Adrenal gland (tissue), 12 donors: ENCODE results near the gene PBRM1. TPM values are rescaled to one million over a fixed set of nuclear protein-coding genes. Genes with fewer than 3 reads are reported as not detected.

Experiments used
- DNase-seq, 7 donors: peaks; one replicate each; pipeline ENCODE4 v3.0.0-alpha.2; 2019 to 2020
- H3K27ac ChIP-seq, 5 donors: fragments of 200-600 bp; sonication (generic) in 4 of 5; 1 replicate in 3 of 5; 2 replicates in 2 of 5; pipeline versions ENCODE4 v1.5.1 to v1.8.0; 2016 to 2020; ENCODE audit warnings: mild to moderate bottlenecking in 1 of 5
- H3K27me3 ChIP-seq: fragments of 200-600 bp; 2 replicates; pipeline ENCODE4 v1.8.0; 2021
- H3K36me3 ChIP-seq, 2 donors: fragments of 200-600 bp; replicated peaks in 1 of 2; 1 replicate in 1 of 2; 2 replicates in 1 of 2; pipeline versions ENCODE4 v1.5.1 to v1.8.0; 2018 to 2022
- H3K4me1 ChIP-seq, 2 donors: fragments of 200-600 bp; replicated peaks in 1 of 2; 1 replicate in 1 of 2; 2 replicates in 1 of 2; pipeline versions ENCODE4 v1.5.1 to v1.8.0; 2018 to 2021
- H3K4me3 ChIP-seq, 4 donors: fragments of 200-600 bp; sonication (generic) in 3 of 4; one replicate each; pipeline ENCODE4 v1.5.1; 2016 to 2018
- H3K9me3 ChIP-seq, 3 donors: fragments of 200-600 bp; sonication (generic) in 1 of 3; replicated peaks in 1 of 3; 1 replicate in 2 of 3; 2 replicates in 1 of 3; pipeline versions ENCODE4 v1.5.1 to v1.8.0; 2016 to 2021
- POLR2A ChIP-seq, 2 donors: fragments of 450-650 bp; IDR thresholded peaks; one replicate each; pipeline ENCODE4 v1.6.1; 2017; ENCODE audit warnings: antibody characterized with exemption in 2 of 2, mild to moderate bottlenecking in 2 of 2, moderate library complexity in 1 of 2
- WGBS, 4 donors: extraction: QIAGEN DNeasy Blood & Tissue Kit in 2 of 4; methylation state at CpG; one replicate each; pipeline versions ENCODE4 v1.1.5 to v1.1.7; 2013 to 2017; 5-methylcytosine and 5-hydroxymethylcytosine counted together
- intact Hi-C, 2 donors: fragments of 100-400 bp; cut with DNase I; formaldehyde crosslinking; loops; one replicate each; pipeline versions ENCODE4 v1.14.1 to v1.15.0; 2022 to 2023
- polyA plus RNA-seq, 3 donors: library from polyadenylated mRNA; stranded (reverse); fragments of 200-250 nt in 2 of 3; fragments of 350-450 nt in 1 of 3; fragmentation: Illumina TruSeq in 1 of 3; extraction: RNeasy Lipid Tissue Mini Kit (QIAGEN cat#74804) in 1 of 3; gene quantifications; one replicate each; pipeline ENCODE4 v1.2.3, GENCODE V29; 2013 to 2014
- total RNA-seq, 9 donors: library from RNA; depleted of rRNA in 4 of 9; stranded (reverse); fragments of >200 nt in 4 of 9; fragments of 120-200 nt in 1 of 9; fragmentation: NEBNext Ultra II Directional in 1 of 9; extraction: Animal tissue kit (Norgen Biotek cat#: 25700) in 1 of 9; gene quantifications; one replicate each; pipeline versions ENCODE4 v1.1.0 to v1.2.4, GENCODE V29; 2013 to 2023
- TF ChIP-seq, protein P1 (sequence below), 6 experiments: fragments of 450-650 bp in 4 of 6; fragments of 200-600 bp in 2 of 6; sonication (generic) in 1 of 6; IDR thresholded peaks; 1 replicate in 5 of 6; 2 replicates in 1 of 6; pipeline versions ENCODE4 v1.5.1 to v1.8.0; 2016 to 2021; ENCODE audit warnings: antibody characterized with exemption in 6 of 6, mild to moderate bottlenecking in 2 of 6, moderate library complexity in 1 of 6
- donor health status: healthy with polysubstance abuse.
- donor health status: Bipolar disorder and iron deficiency.
- donor health status: DM: yes; HTN: yes; CAD: no.
- donor health status: DM: no; HTN: no; CAD: no.
- donor health status: DM: no; HTN: no; CAD: no.
- donor health status: DM: yes; HTN: yes; CAD: no.

Gene PBRM1
- total and polyA plus RNA-seq, 12 donors, result 4.2 to 108 (median 47.5) TPM

DNA sequence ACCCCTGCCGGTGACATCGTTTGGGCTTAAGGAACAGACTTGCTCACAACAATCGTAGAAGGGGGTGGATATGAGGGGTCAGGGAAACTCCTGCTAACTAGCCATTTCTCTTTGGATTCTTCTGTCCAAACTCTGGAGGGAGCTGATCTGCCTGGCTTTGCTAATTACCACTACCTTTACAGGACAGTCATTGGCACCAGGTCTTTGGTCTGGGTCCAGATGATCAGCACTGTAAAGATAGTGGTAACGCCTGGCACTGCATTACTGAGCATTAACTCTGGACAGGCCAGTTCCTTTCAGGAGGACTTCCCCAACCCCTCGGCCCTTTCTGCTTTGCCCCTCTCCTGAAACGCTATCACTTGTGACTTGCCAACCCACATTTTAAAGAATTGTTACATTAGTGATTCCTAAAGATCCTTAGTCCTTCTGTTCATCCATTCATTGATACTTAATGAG, 148.5 kb downstream of the PBRM1 start:
- H3K4me1 ChIP-seq, result peaks cover 29 to 73% of the 10 kb centered on the region in 2 donors
- H3K36me3 ChIP-seq, result peaks cover 0 to 5% of the 10 kb centered on the region in 2 donors
- TF ChIP-seq, protein P1, sequence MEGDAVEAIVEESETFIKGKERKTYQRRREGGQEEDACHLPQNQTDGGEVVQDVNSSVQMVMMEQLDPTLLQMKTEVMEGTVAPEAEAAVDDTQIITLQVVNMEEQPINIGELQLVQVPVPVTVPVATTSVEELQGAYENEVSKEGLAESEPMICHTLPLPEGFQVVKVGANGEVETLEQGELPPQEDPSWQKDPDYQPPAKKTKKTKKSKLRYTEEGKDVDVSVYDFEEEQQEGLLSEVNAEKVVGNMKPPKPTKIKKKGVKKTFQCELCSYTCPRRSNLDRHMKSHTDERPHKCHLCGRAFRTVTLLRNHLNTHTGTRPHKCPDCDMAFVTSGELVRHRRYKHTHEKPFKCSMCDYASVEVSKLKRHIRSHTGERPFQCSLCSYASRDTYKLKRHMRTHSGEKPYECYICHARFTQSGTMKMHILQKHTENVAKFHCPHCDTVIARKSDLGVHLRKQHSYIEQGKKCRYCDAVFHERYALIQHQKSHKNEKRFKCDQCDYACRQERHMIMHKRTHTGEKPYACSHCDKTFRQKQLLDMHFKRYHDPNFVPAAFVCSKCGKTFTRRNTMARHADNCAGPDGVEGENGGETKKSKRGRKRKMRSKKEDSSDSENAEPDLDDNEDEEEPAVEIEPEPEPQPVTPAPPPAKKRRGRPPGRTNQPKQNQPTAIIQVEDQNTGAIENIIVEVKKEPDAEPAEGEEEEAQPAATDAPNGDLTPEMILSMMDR (IDR thresholded peaks at IDR 0.05), result peak in 2 of 6 experiments; percentile 3 to 27
- no peak for TF ChIP-seq POLR2A (IDR thresholded peaks at IDR 0.05)
- 1 to 3% (median 2%) methylated on average over 6 of the region's 6 CpGs for WGBS, 4 donors
- peak overlapping the region; percentile 20 to 84 (median 64) for H3K4me3 ChIP-seq
- H3K27ac ChIP-seq, result peak overlapping the region; percentile 61 to 97 (median 91)
- H3K27me3 ChIP-seq, result no peaks in the 10 kb centered on the region
- DNase-seq, result peak in 1 of 7 donors; percentile 35
- intact Hi-C loops, result loop anchor here in 1 of 2 donors (10.0 kb wide), 1 partner anchor 148 kb away; the partner anchor contains the start of genes GNL3 and PBRM1
- H3K9me3 ChIP-seq, result no peaks in the 10 kb centered on the region

DNA sequence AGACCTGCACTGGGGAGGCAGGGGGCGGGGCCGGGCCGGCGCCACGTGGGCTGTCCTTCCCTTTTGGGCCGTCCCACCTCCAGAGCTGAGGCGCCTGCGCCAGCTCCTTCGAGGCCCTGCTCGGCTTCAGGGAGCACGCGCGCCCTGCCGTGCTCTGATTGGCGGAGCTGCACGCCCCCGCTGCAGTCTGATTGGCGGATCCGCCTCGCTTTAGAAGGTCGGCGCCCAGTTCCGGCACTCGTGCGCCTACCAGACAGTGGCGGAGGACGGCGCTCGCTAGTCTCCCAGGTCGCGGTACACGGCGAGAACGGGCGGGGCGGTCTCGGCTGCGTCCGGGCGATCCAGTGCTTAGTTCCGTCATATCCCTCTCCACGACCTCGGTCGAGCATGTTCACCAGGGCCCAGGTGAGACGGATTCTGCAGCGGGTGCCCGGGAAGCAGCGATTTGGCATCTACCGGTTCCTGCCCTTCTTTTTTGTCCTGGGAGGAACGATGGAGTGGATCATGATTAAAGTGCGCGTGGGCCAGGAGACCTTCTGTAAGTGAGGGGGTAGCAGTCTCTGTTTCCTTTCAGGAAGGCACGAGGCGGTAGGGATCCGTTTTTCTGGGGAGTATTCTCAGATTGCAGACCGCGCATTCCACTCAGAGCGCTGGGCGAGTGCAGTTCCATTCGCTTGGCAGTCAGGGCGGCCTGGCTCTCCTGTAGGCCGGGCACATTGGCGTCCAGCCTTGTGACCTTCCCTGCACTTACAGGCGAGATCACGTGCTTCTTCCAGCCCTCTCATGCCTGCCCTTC, 149.1 kb downstream of the PBRM1 start, which contains the start of gene UQCC5:
UQCC5 (plus strand) TSS at position 237 of the 796 bp plus-strand sequence; CDS start at position 388, 151 bp downstream.
- peak within 1 kb of the TSS; percentile 20 to 84 (median 64) for H3K4me3 ChIP-seq
- intact Hi-C loops, result loop anchor here in 1 of 2 donors (10.0 kb wide), 1 partner anchor 148 kb away; the partner anchor contains the start of genes GNL3 and PBRM1
- peaks cover 35 to 74% of the 10 kb centered on the region in 2 donors for H3K4me1 ChIP-seq
- TF ChIP-seq, protein P1 (IDR thresholded peaks at IDR 0.05), result no peak
- peak; percentile 98 to 100 for TF ChIP-seq POLR2A (IDR thresholded peaks at IDR 0.05)
- WGBS, 4 donors, result 0% methylated on average over 9 to 65 of the region's 65 CpGs
- peaks cover 0 to under 1% of the 10 kb centered on the region in 2 donors for H3K36me3 ChIP-seq
- DNase-seq, result peak; percentile 97 to 99 (median 98)
- no peaks in the 10 kb centered on the region for H3K27me3 ChIP-seq
- no peaks in the 10 kb centered on the region for H3K9me3 ChIP-seq
- peak within 1 kb of the TSS; percentile 61 to 97 (median 91) for H3K27ac ChIP-seq

DNA sequence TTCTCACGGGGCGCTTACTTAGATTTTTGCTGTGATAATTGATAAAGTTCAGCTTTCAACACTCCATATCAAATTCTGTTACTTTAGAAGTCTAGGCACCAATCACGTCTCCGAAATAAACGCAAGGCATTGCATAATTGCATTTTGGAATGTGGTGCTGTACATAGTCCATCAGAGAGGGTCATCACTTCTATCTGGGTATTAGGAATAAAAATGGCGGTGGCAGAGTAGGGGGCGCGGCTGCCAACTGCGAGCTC, 149.7 kb downstream of the PBRM1 start:
- intact Hi-C loops, result loop anchor here in 1 of 2 donors (10.0 kb wide), 1 partner anchor 149 kb away; the partner anchor contains the start of genes GNL3 and PBRM1
- Histone ChIP-seq H3K36me3 (no peaks in the 10 kb centered on the region), H3K27ac (peak overlapping the region in 2 of 5 donors; percentile 67 to 94), H3K27me3 (no peaks in the 10 kb centered on the region), H3K9me3 (no peaks in the 10 kb centered on the region), H3K4me1 (peaks cover 38 to 74% of the 10 kb centered on the region in 2 donors), H3K4me3 (peak overlapping the region in 1 of 4 donors; percentile 32)
- TF ChIP-seq, protein P1 (IDR thresholded peaks at IDR 0.05), result no peak
- TF ChIP-seq POLR2A (IDR thresholded peaks at IDR 0.05), result no peak
- DNase-seq, result no peak
- 11 to 16% (median 11%) methylated on average over 8 to 9 of the region's 9 CpGs for WGBS, 4 donors

DNA sequence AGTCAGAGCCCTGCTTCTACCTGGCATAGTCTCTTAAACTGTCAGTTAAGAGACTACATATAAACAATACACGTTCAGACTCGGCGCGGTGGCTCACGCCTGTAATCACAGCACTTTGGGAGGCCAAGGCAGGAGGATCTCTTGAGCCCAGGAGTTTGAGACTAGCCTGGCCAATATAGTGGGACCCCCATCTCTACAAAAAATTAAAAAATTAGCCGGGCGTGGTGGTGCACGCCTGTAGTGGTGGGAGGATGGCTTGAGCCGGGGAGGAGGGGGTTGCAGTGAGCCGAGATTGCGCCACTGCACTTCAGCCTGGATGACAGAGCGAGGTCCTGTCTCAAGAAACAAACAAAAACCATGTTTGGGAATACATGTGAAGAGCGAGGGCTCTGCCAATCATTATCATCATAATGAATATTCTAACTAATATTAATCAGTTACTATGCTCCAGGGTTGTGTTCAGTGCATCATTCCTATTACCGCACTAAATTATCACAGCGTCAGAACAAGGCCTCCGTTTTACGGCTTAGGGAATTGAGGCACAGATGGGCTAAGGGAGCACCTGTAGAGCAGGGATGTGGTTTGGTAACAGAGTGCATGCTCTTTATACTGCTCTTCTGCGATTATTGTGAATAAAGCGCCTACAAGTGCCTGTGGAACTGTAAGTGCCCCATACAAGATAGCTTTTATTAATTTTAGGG, 150.2 kb downstream of the PBRM1 start:
- Histone ChIP-seq H3K27me3 (no peaks in the 10 kb centered on the region), H3K9me3 (no peaks in the 10 kb centered on the region), H3K27ac (peak overlapping the region in 2 of 5 donors; percentile 67 to 94), H3K4me3 (peak overlapping the region in 1 of 4 donors; percentile 32), H3K4me1 (peaks cover 34 to 74% of the 10 kb centered on the region in 2 donors), H3K36me3 (no peaks in the 10 kb centered on the region)
- peak in 4 of 7 donors; percentile 17 to 68 (median 24) for DNase-seq
- 86 to 89% (median 89%) methylated on average over 19 of the region's 19 CpGs for WGBS, 4 donors
- intact Hi-C loops, result loop anchor here in 1 of 2 donors (10.0 kb wide), 1 partner anchor 149 kb away; the partner anchor contains the start of genes GNL3 and PBRM1
- TF ChIP-seq, protein P1 (IDR thresholded peaks at IDR 0.05), result no peak
- TF ChIP-seq POLR2A (IDR thresholded peaks at IDR 0.05), result no peak
